ENCODE measurements around the gene TBKBP1. TPM values are rescaled to one million over a fixed set of nuclear protein-coding genes. Genes with fewer than 3 reads are reported as not detected.

TBKBP1 gene
- total and polyA plus RNA-seq, 2 of the 4 experiments (the other 2 are of a cell fraction): 3.4 to 8.5 TPM

DNA sequence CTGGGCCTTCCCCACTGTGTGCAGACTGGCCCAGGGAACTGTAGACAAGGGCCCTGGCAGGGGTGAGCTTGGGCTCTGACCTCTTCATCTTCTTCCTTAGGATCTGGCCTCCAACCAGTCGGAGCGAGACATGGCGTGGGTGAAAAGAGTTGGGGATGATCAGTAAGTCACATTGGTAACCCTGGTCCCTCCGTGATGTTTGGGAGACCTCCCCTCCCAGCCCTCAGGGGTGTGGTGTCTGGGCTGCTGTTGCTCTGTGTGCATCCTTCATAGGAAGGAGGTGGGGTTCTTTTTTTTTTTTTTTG is 5.5 kb downstream of the TBKBP1 start:
- Histone ChIP-seq H4K20me1 (ENCODE audit: insufficient read depth, low read length) (peaks cover 13% of the 10 kb centered on the region; the same call in 1 of the 2 replicates), H3K4ac (ENCODE audit: low read depth, low read length) (no peak overlapping the region), H4K8ac (ENCODE audit: low read depth in 2 of 2, low read length in 2 of 2) (no peak overlapping the region), H3K9ac (ENCODE audit: low read depth, low read length) (no peak overlapping the region), H4K5ac (ENCODE audit: low read depth, low read length) (no peak overlapping the region), H2AFZ (replicated peaks; ENCODE audit: low read length, poor library complexity) (no peak overlapping the region), H3K4me2 (ENCODE audit: low read depth, low read length) (no peak overlapping the region), H3K9me3 (ENCODE audit: control insufficient read depth, insufficient read depth, low read length) (no peaks in the 10 kb centered on the region), H2BK20ac (ENCODE audit: low read depth, low read length) (no peak overlapping the region), H2BK120ac (ENCODE audit: low read depth, low read length) (no peak overlapping the region), H4K91ac (ENCODE audit: insufficient read depth, low read depth, low read length) (no peak overlapping the region), H2AK9ac (replicated peaks; ENCODE audit: low read depth, low read length, poor library complexity) (peak overlapping the region; percentile 42), H3K36me3 (ENCODE audit: control insufficient read depth, insufficient read depth, low read length) (peaks cover 25% of the 10 kb centered on the region; the same call in 1 of the 2 replicates), H3K56ac (ENCODE audit: extremely low read depth, insufficient read depth, low read length) (no peak overlapping the region), H3K9me1 (ENCODE audit: insufficient read depth, low read length) (0 out of 2 replicates have a peak, but pooled peaks cover 3% of the 10 kb centered on the region), H3K4me3 (ENCODE audit: insufficient read depth, low read depth, low read length) (no peak overlapping the region), H3K14ac (replicated peaks; ENCODE audit: low read depth, low read length) (no peak overlapping the region), H2AK5ac (ENCODE audit: low read depth, low read length) (no peak overlapping the region), H3K4me1 (ENCODE audit: control insufficient read depth, insufficient read depth, low read length) (peaks cover 6% of the 10 kb centered on the region), H3K79me1 (ENCODE audit: low read depth in 1 of 2, low read length in 2 of 2) (peaks cover 5 to 6% of the 10 kb centered on the region in 2 experiments; a peak in 2 of 4 replicates), H3K27ac (ENCODE audit: insufficient read depth, low read length) (no peak overlapping the region), H2BK15ac (ENCODE audit: low read depth, low read length) (no peak overlapping the region), H3K18ac (ENCODE audit: low read depth, low read length) (no peak overlapping the region), H3K27me3 (ENCODE audit: control insufficient read depth, insufficient read depth, low read length) (no peaks in the 10 kb centered on the region), H2BK5ac (ENCODE audit: low read depth, low read length, poor library complexity, severe bottlenecking) (no peak overlapping the region), H3K23ac (ENCODE audit: low read depth, low read length) (no peak overlapping the region)
- in situ Hi-C loops (cut with MboI; ENCODE audit: low sequenced_read_pairs): no loop called here
- no peak for DNase-seq
- no peak for TF ChIP-seq RAD21 (IDR thresholded peaks at IDR 0.05; ENCODE audit: low read length)
- ChIA-PET POLR2A (ENCODE audit: unreplicated experiment) (no interaction called here), CTCF (interaction anchor here (0.8 to 1.2 kb wide), 3 partner anchors 8 to 45 kb away, joined by 3 to 5 read pairs (median 3); no protein-coding TSS in a partner anchor)
- dilution Hi-C loops (cut with HindIII; ENCODE audit: low sequenced_read_pairs, unreplicated experiment): no loop called here
- intact Hi-C loops (cut with micrococcal nuclease): loop anchor here (2.0 kb wide), 2 partner anchors 89 to 191 kb away; no protein-coding TSS in a partner anchor
- BruUV-seq (replicated peaks): no TSS peak
- no CpG with 5 or more reads among the region's 4 CpGs for WGBS, 2 experiments (ENCODE audit: extremely low coverage in 2 of 2, insufficient read length in 1 of 2)
- ATAC-seq (ENCODE audit: low read depth): no peak

All from IMR-90 (cell line).